Heart left ventricle (tissue), 13 donors: ENCODE data around the gene TMEM202.

Source experiments
- CTCF ChIP-seq, 12 donors: fragments of 200-600 bp; sonication (generic) in 4 of 12; IDR thresholded peaks; one replicate each; pipeline versions ENCODE4 v1.5.0 to v1.8.0; 2018 to 2022; ENCODE audit warnings: antibody characterized with exemption in 12 of 12, mild to moderate bottlenecking in 5 of 12
- POLR2A ChIP-seq, 2 donors: fragments of 450-650 bp; IDR thresholded peaks; one replicate each; pipeline ENCODE4 v1.6.1; 2017; ENCODE audit warnings: antibody characterized with exemption in 2 of 2, mild to moderate bottlenecking in 2 of 2, moderate library complexity in 2 of 2
- donor health status: ischemic (EF 13 %, LVEDD 7.1; RV severe dilation, severe dysfunction).
- donor health status: DM: no; HTN: yes; CAD: no.
- donor health status: DM: no; HTN: no; CAD: no.
- donor health status: ischemic (EF 25% LVEDD 6.9; RV normal size, moderate dysfunction).
- donor health status: ischemic (EF 25% LVEDD 5.7; RV mildly dilated, moderate dysfunction).
- donor health status: ischemic (EF 35%, LVEDD 5.7; RV mildly dilated, moderate dysfunction).
- donor health status: nonischemic (EF 11% LVEDD 7.7; RV severe dilation, severe dysfunction).
- donor health status: DM: yes; HTN: yes; CAD: no.
- donor health status: PGD.
- donor health status: ischemic (EF 29% LVEDD 5.4; RV normal size, mild dysfunction).
- donor health status: nonischemic (EF 23%, LVEDD 6.1; RV moderate dilation, normal function).

GRCh38 chr15:72404356-72404755 is 6.3 kb downstream of the TMEM202 start:
- TF ChIP-seq CTCF (IDR thresholded peaks at IDR 0.05) (no peak), POLR2A (IDR thresholded peaks at IDR 0.05) (no peak)
